Ishikawa (cell line): Measurements from ENCODE around the gene FGL2.

Source experiments
- CREB1 ChIP-seq: IDR thresholded peaks from 2 replicates; pipeline ENCODE4 v1.6.1; 2012; ENCODE audit warnings: low read depth
- EP300 ChIP-seq: IDR thresholded peaks from 2 replicates; pipeline ENCODE4 v1.6.1; 2012; ENCODE audit warnings: borderline replicate concordance
- RAD21 ChIP-seq: IDR thresholded peaks from 2 replicates; pipeline ENCODE4 v1.6.1; 2012; ENCODE audit warnings: low read depth
- TAF1 ChIP-seq: IDR thresholded peaks from 2 replicates; pipeline ENCODE4 v1.6.1; 2012; ENCODE audit warnings: low read depth, mild to moderate bottlenecking
- TCF12 ChIP-seq: IDR thresholded peaks from 2 replicates; pipeline ENCODE4 v1.6.1; 2012; ENCODE audit warnings: low read depth
- USF1 ChIP-seq: IDR thresholded peaks from 2 replicates; pipeline ENCODE4 v1.6.1; 2012
- YY1 ChIP-seq: IDR thresholded peaks from 2 replicates; pipeline ENCODE4 v1.6.1; 2012; ENCODE audit warnings: low read depth
- TF ChIP-seq, protein P1 (sequence below): IDR thresholded peaks from 2 replicates; pipeline ENCODE4 v1.6.1; 2012; ENCODE audit warnings: low read depth, mild to moderate bottlenecking

GRCh38 chr7:77185866-77186265, 13.8 kb downstream of the FGL2 start:
- TF ChIP-seq RAD21 (no peak), CREB1 (no peak), USF1 (no peak), EP300 (no peak), TAF1 (no peak), TCF12 (no peak), YY1 (no peak)
- TF ChIP-seq, protein P1, sequence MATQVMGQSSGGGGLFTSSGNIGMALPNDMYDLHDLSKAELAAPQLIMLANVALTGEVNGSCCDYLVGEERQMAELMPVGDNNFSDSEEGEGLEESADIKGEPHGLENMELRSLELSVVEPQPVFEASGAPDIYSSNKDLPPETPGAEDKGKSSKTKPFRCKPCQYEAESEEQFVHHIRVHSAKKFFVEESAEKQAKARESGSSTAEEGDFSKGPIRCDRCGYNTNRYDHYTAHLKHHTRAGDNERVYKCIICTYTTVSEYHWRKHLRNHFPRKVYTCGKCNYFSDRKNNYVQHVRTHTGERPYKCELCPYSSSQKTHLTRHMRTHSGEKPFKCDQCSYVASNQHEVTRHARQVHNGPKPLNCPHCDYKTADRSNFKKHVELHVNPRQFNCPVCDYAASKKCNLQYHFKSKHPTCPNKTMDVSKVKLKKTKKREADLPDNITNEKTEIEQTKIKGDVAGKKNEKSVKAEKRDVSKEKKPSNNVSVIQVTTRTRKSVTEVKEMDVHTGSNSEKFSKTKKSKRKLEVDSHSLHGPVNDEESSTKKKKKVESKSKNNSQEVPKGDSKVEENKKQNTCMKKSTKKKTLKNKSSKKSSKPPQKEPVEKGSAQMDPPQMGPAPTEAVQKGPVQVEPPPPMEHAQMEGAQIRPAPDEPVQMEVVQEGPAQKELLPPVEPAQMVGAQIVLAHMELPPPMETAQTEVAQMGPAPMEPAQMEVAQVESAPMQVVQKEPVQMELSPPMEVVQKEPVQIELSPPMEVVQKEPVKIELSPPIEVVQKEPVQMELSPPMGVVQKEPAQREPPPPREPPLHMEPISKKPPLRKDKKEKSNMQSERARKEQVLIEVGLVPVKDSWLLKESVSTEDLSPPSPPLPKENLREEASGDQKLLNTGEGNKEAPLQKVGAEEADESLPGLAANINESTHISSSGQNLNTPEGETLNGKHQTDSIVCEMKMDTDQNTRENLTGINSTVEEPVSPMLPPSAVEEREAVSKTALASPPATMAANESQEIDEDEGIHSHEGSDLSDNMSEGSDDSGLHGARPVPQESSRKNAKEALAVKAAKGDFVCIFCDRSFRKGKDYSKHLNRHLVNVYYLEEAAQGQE = no peak
